ENCODE data around the gene HAPLN1. TPM values are rescaled to one million over a fixed set of nuclear protein-coding genes. Genes with fewer than 3 reads are reported as not detected.

Gene HAPLN1
- total RNA-seq, 3 donors from 2014 or later (not counting 1 experiment from before 2014, with no cell fraction given): not detected

DNA sequence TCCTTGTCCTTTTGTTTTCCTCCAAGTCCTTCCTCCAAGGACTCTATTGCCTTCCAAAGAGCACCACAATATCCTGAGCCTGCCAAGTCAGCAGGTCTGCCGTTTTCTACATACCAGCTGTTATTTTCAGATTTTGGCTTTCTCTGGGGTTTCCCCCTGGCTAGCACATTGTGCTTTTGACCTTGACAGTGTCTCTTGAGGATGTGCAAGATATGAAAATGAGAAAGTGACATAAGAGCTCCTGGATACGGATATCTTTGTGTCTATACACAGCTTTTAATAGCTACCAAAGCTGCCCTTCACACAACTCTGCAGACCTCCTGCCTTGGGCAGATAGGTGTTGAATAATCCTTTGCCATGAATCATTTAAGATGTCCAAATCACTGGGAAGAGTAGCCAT lies 67.0 kb downstream of the HAPLN1 start:
- no peak overlapping the region for H3K27ac ChIP-seq (ENCODE audit: low read length)
- no peaks in the 10 kb centered on the region for H3K9me3 Mint-ChIP-seq
- H3K4me3 Mint-ChIP-seq: no peak overlapping the region
- no peaks in the 10 kb centered on the region for H3K27me3 Mint-ChIP-seq (ENCODE audit: low read depth in 2 of 2)
- no peaks in the 10 kb centered on the region for H3K9me3 ChIP-seq (ENCODE audit: control insufficient read depth, insufficient read depth, low read length)
- TF ChIP-seq, protein P1, sequence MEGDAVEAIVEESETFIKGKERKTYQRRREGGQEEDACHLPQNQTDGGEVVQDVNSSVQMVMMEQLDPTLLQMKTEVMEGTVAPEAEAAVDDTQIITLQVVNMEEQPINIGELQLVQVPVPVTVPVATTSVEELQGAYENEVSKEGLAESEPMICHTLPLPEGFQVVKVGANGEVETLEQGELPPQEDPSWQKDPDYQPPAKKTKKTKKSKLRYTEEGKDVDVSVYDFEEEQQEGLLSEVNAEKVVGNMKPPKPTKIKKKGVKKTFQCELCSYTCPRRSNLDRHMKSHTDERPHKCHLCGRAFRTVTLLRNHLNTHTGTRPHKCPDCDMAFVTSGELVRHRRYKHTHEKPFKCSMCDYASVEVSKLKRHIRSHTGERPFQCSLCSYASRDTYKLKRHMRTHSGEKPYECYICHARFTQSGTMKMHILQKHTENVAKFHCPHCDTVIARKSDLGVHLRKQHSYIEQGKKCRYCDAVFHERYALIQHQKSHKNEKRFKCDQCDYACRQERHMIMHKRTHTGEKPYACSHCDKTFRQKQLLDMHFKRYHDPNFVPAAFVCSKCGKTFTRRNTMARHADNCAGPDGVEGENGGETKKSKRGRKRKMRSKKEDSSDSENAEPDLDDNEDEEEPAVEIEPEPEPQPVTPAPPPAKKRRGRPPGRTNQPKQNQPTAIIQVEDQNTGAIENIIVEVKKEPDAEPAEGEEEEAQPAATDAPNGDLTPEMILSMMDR (IDR thresholded peaks at IDR 0.05): no peak
- no peaks in the 10 kb centered on the region for H3K4me1 Mint-ChIP-seq
- no peak overlapping the region for H3K4me3 ChIP-seq (ENCODE audit: low read length)
- H3K36me3 ChIP-seq (ENCODE audit: control insufficient read depth, insufficient read depth, low read length): no peaks in the 10 kb centered on the region
- H3K27me3 ChIP-seq (ENCODE audit: control insufficient read depth, insufficient read depth, low read length): no peaks in the 10 kb centered on the region
- intact Hi-C loops (cut with micrococcal nuclease): no loop called here
- no peak overlapping the region for H3K27ac Mint-ChIP-seq
- no peak for DNase-seq
- no peaks in the 10 kb centered on the region for H3K36me3 Mint-ChIP-seq
- no peaks in the 10 kb centered on the region for H3K4me1 ChIP-seq (ENCODE audit: control insufficient read depth, insufficient read depth, low read length)
- ATAC-seq: no peak
- 76% methylated on average over 2 of the region's 2 CpGs for WGBS (ENCODE audit: insufficient coverage)

- Histone ChIP-seq H3K4me1 (ENCODE audit: control insufficient read depth, insufficient read depth, low read length) (no peaks in the 10 kb centered on the region), H3K4me3 (ENCODE audit: low read length) (no peak overlapping the region), H3K27me3 (ENCODE audit: control insufficient read depth, insufficient read depth, low read length) (no peaks in the 10 kb centered on the region), H3K9me3 (ENCODE audit: control insufficient read depth, insufficient read depth, low read length) (no peaks in the 10 kb centered on the region), H3K36me3 (ENCODE audit: control insufficient read depth, insufficient read depth, low read length) (no peaks in the 10 kb centered on the region), H3K27ac (ENCODE audit: low read length) (no peak overlapping the region)
- ATAC-seq (no peak), DNase-seq (no peak)
- no CpG with 5 or more reads among the region's 1 CpG for WGBS (ENCODE audit: insufficient coverage)
- peaks cover 2% of the 10 kb centered on the region in 2 donors for H3K9me3 Mint-ChIP-seq
- TF ChIP-seq, protein P1 (IDR thresholded peaks at IDR 0.05): no peak
- no peaks in the 10 kb centered on the region for H3K27me3 Mint-ChIP-seq (ENCODE audit: low read depth in 2 of 2)
- H3K36me3 Mint-ChIP-seq: no peaks in the 10 kb centered on the region
- intact Hi-C loops (cut with micrococcal nuclease): no loop called here
- no peak overlapping the region for H3K4me3 Mint-ChIP-seq
- H3K4me1 Mint-ChIP-seq: no peaks in the 10 kb centered on the region
- H3K27ac Mint-ChIP-seq: no peak overlapping the region
These were observed 74.7 kb downstream of the HAPLN1 start for GRCh38 chr5:83645936-83646335.

- no peak for DNase-seq
- H3K4me1 Mint-ChIP-seq: no peaks in the 10 kb centered on the region
- H3K27me3 Mint-ChIP-seq (ENCODE audit: low read depth in 2 of 2): no peaks in the 10 kb centered on the region
- Histone ChIP-seq H3K36me3 (ENCODE audit: control insufficient read depth, insufficient read depth, low read length) (no peaks in the 10 kb centered on the region), H3K27ac (ENCODE audit: low read length) (no peak overlapping the region), H3K9me3 (ENCODE audit: control insufficient read depth, insufficient read depth, low read length) (no peaks in the 10 kb centered on the region), H3K27me3 (ENCODE audit: control insufficient read depth, insufficient read depth, low read length) (no peaks in the 10 kb centered on the region), H3K4me3 (ENCODE audit: low read length) (no peak overlapping the region), H3K4me1 (ENCODE audit: control insufficient read depth, insufficient read depth, low read length) (no peaks in the 10 kb centered on the region)
- no peak overlapping the region for H3K4me3 Mint-ChIP-seq
- no peak for ATAC-seq
- peaks cover 2% of the 10 kb centered on the region in 2 donors for H3K9me3 Mint-ChIP-seq
- intact Hi-C loops (cut with micrococcal nuclease): no loop called here
- H3K27ac Mint-ChIP-seq: no peak overlapping the region
- TF ChIP-seq, protein P1 (IDR thresholded peaks at IDR 0.05): no peak
- WGBS (ENCODE audit: insufficient coverage): 94% methylated on average over 14 of the region's 14 CpGs
- no peaks in the 10 kb centered on the region for H3K36me3 Mint-ChIP-seq
These were observed 76.4 kb downstream of the HAPLN1 start for GRCh38 chr5:83644301-83644700.

- H3K27ac Mint-ChIP-seq: no peak overlapping the region
- ATAC-seq: no peak
- intact Hi-C loops (cut with micrococcal nuclease): no loop called here
- H3K4me1 Mint-ChIP-seq: no peaks in the 10 kb centered on the region
- no peaks in the 10 kb centered on the region for H3K36me3 Mint-ChIP-seq
- Histone ChIP-seq H3K4me3 (ENCODE audit: low read length) (no peak overlapping the region), H3K27me3 (ENCODE audit: control insufficient read depth, insufficient read depth, low read length) (no peaks in the 10 kb centered on the region), H3K9me3 (ENCODE audit: control insufficient read depth, insufficient read depth, low read length) (no peaks in the 10 kb centered on the region), H3K4me1 (ENCODE audit: control insufficient read depth, insufficient read depth, low read length) (no peaks in the 10 kb centered on the region), H3K27ac (ENCODE audit: low read length) (no peak overlapping the region), H3K36me3 (ENCODE audit: control insufficient read depth, insufficient read depth, low read length) (no peaks in the 10 kb centered on the region)
- TF ChIP-seq, protein P1 (IDR thresholded peaks at IDR 0.05): no peak
- no peaks in the 10 kb centered on the region for H3K27me3 Mint-ChIP-seq (ENCODE audit: low read depth in 2 of 2)
- DNase-seq: no peak
- no CpG with 5 or more reads among the region's 3 CpGs for WGBS (ENCODE audit: insufficient coverage)
- no peak overlapping the region for H3K4me3 Mint-ChIP-seq
- H3K9me3 Mint-ChIP-seq: peaks cover 2% of the 10 kb centered on the region in 2 donors
These were observed 78.7 kb downstream of the HAPLN1 start for GRCh38 chr5:83641946-83642345.
